G401.6 (cell line): Measurements from ENCODE around the gene MPC2.

Source experiments
- FAIRE-seq: peaks from 2 replicates; lab custom pipeline; 2012; peaks lifted over from hg19 to GRCh38; lab: Jason Lieb, UNC

MPC2 gene

DNA sequence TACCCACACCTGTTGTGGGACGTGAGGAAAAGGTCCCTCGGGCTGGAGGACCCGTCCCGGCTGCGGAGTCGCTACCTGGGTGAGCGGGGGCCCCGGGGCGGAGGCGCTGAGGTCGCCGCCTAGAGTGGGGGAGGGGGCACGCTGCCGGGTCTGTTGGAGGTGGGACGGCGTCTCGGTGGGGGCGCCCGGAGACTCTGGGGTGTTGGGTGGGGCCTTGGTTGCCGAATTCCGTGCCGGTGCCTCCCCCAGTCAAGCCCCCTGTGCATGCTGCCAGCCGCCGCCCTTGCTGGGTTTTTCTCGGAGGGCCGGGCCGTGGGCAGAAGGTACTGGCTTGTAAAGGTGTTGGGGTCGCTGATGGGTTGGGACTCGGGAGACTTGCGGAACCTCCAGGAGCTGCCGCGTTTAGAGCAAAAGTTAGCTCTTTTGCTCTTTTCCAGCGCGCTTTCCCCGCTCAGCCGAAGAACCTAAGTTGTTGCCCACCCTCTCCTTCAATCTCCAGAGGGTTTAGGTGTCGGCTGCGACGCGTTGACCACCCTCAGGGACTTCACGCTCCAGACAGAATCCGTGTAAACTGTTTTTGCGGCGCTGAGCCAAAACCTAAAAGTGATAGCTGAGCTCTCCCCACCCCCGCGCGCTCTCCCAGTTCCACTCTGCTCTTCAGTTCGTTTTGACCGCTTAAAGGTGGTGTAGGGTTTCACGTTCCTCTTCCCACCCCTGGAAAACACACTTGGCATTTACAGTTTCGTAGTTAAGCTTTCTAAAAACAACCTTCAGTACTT, at the start of gene MPC2:
TSS of gene MPC2 (minus strand) at position 143 of the 779 bp plus-strand sequence. CDS start 1,231 bp downstream, outside the sequence.
- peak; percentile 79 for FAIRE-seq

DNA sequence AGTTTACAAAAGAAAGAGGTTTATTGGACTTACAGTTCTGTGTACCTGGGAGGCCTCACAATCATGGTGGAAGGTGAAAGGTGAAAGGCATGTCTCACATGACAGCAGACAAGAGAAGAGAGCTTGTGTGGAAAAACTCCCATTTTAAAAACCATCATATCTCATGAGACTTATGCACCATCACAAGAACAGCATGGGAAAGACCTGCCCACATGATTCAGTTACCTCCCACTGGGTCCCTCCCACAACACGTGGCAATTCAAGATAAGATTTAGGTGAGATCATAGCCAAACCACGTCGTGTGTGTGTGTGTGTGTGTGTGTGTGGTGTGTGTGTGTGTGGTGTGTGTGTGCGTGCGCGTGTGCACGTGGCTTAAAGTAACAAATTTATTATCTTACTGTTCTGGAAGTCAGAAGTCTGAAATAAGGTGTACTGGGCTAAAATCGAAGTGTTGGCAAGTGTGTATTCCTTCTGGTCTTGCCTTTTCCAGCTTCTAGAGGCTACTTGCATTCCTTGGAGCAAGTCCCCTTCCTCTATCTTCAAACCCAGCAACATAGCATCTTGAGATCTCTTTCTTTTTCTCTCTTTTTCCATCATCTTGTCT, 48.1 kb upstream of the MPC2 start:
- FAIRE-seq, result no peak

DNA sequence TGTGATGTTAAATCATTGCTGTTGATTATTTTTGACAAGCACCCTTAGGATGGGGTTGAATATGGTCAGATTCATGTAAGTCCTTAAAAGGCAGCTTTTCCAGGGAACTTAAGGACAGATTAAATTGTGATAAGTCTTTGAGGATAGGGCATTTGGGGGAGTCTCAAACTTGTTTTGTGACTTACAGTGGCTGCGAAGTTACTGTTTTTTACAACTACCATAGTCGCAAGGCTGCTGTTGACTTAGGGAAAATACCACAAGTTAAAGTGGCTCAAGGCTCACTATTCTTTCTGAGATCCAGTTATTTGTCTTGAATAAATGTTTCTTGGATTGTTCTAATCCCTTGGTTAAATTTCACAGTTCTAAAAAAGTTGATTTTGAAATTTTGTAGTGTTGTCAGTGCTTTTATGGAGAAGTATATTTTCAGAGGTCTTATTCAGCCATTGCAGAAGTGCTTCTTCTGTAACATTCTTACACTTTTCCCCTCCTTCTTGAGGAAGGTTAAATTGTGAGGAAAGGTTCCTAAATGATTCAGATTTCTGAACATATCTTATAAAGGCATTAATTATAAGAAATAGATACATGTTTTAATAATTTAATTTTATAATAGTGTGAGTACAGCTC, 47.0 kb upstream of the MPC2 start:
- FAIRE-seq, result no peak

DNA sequence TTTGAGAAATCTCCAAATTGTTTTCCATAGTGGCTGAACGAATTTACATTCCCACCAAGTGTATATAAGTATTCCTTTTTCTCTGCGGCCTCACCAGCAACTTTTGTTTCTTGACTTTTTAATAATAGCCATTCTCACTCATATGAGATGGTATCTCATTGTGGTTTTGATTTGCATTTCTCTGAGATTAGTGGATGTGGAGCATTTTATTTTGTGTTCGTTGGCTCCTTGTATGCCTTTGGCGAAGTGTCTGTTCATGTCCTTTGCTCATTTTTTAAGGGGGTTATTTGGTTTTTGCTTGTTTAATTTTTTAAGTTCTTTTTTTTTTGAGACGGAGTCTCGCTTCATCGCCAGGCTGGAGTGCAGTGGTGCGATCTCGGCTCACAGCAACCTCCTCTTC, 45.1 kb upstream of the MPC2 start:
- FAIRE-seq, result no peak

DNA sequence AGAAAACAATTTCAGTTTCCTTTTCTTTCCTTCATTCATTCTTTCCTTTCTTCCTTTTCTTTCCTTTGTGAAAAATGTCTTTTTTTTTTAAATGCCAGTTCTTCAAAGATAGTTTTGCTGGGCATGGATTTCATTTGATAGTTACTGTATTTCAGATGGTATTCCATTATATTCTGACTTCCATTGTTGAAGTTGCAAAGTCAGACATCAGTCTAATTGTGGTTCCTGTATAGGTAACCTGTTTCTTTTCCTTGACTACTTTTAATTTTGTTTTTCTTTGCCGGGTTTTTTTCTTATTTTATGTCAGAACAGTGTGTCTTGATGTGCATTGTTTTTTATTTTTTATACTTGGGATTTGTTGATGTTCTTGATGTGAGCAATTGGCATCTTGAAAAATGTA, 40.4 kb upstream of the MPC2 start:
- no peak for FAIRE-seq

DNA sequence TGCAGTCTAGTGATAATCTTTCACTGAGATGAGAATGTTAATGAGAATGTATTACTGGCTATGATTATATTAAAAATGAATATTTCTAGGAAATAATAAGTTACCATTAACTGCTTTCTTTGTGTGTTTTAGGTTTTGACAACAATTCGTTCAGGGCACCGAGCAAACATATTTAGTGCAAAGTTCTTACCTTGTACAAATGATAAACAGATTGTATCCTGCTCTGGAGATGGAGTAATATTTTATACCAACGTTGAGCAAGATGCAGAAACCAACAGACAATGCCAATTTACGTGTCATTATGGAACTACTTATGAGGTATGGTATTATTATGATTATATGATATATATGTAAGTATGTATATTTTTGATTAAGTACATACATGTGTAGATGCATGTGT, 37.8 kb upstream of the MPC2 start:
- FAIRE-seq, result no peak

DNA sequence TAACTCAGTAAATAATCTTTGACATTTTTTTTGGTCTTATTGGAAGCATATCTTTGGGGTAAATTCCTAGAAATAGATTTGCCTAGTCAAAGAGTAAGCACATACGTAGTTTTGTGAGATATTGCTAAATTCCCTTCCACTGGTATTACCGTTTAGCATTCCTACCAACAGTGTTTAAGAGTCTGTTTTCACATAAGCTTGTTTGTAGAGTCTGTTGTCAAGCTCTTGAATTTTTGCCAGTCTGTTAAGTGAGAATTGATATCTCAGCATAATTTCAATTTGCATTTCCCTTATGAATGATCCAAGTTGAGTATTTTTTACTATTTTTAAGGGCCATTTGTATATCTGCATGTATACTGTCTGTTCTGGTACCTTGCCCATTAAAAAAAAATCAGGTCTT, 37.0 kb upstream of the MPC2 start:
- no peak for FAIRE-seq

DNA sequence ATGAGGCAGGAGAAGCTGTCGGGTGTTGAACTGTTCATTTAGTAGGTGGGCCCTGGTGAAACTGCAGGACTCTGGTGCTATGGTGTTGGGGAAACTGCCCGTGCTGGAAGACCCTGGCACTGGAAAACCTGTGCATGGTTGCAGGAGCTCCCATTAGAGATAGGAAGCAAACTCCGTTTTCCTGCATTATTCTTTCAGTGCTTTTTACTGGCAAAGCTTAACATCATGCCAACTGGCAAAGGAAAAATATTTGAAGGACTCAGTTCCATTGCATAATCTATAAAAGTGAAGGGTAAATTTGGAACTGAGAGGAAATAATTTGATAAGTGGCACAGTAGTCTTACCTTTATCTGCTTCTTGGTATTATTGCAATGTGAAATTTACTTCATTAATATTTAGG, 31.7 kb upstream of the MPC2 start:
- FAIRE-seq, result no peak

DNA sequence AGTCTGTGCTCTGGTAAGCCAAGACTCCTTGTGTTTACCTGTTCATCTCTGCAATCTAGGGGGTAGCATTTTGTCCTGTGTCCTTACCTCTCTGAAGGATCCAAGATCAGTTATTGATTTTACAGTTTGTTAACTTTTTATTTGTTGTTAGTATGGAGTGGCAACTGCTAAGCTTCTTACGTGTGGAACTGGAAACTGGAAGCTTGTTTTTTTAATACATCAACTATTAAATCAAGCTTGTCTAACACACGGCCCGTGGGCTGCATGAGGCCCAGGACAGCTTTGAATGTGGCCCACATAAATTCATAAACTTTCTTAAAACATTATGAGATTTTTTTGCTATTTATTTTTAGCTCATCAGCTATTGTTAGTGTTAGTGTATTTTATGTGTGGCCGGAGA, 29.2 kb upstream of the MPC2 start:
- no peak for FAIRE-seq

DNA sequence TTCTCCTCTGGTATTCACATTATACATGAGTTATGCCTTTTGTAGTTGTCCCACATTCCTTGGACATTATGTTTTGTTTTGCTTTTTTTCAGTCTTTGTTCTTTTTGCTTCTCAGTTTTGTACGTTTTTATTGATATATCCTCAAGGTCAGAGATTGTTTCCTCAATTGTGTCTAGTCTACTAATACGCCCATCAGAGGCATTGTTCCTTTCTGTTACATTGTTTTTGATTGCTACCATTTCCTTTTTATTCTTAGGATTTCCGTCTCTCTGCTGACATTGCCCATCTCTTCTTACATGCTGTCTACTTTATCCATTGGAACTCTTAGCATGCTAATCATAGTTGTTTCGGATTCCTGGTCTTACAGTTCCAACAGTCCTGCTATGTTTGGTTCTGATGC, 27.8 kb upstream of the MPC2 start:
- no peak for FAIRE-seq

DNA sequence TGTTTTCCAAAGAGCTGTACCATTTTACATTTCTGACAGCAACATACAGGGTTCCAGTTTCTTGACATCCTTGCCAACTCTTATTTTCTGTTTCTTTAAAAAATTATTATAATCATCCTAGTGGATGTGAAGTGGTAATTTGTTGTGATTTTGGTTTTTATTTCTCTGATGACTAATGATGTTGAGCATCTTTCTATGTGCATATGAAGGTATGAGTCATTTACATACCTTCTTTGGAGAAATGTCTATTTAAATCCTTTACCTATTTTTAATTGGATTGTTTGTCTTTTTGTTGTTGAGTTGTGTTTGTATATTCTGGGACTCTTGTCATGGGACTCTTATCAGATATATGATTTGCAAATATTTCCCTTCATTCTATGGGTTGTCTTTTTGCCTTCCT, 20.8 kb upstream of the MPC2 start:
- no peak for FAIRE-seq

DNA sequence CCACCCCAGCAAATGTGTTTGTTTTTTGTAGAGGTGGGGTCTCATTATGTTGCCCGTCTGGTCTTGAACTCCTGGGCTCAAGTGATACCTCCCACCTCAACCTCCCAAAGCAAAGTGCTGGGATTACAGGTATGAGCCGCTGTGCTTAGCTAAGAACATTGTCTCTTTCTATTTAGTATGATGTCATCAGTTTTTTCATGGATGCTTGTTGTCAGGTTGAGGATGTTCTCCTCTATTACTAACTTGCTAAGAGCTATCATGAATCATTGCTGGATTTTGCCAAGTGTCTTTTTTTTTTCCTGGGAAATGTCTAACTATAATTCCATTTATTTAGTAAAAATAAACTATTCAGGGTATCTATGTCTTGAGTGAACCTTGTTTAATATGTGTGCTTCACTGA, 19.0 kb upstream of the MPC2 start:
- no peak for FAIRE-seq

DNA sequence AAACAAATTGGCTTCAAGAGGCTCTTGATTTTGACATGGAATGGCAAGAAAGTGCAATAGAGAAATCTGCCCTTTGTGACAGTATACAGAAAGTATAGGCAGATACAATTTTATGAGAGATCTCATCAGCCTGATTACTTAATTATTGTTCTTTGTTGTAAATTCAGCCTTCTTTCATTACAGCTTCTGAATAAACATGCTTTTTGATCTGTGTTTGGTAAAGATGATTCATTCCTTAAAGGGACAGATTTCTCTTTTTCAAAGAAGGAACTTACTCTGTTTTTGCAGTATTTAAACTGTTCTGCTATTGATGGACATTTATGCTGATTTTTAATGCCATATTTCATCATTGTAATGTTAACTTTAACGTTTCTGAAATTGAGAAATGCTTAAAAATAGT, 13.7 kb upstream of the MPC2 start:
- FAIRE-seq, result no peak

DNA sequence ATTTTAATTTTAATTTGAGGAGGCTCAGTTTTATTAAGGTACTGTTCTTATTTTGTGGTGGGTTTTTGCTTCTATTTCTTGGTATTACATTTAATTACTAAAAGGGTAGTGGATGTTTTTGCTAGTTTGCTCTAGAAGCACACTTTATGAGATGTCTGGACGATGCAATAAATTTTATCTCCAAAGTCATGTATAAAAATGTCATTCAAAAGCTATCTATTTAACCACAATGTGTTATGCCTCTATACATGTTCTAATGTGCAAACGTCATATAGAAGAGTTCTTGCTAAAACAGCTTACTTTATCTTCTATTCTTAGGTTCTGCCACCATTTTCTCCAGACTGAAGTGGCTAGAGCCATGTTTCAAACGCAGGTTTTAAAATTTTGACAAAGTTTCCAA, 12.9 kb upstream of the MPC2 start:
- FAIRE-seq, result no peak

DNA sequence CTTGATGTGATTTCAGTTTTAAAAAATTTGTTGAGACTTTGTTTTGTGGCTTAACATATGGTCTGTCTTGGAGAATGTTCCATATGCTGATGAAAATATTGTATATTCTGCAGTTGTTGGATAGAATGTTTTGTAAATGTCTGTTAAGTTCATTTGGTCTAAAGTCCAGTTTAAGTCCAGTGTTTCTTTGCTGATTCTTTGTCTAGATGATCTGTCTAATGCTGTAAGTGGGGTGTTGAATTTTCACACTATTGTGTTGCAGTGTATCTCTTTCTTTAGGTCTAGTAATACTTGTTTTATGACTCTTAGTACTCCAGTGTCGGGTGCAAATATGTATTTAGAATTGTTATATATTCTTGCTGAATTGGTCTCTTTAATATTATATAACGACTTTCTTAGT, 10.9 kb upstream of the MPC2 start:
- FAIRE-seq, result no peak

DNA sequence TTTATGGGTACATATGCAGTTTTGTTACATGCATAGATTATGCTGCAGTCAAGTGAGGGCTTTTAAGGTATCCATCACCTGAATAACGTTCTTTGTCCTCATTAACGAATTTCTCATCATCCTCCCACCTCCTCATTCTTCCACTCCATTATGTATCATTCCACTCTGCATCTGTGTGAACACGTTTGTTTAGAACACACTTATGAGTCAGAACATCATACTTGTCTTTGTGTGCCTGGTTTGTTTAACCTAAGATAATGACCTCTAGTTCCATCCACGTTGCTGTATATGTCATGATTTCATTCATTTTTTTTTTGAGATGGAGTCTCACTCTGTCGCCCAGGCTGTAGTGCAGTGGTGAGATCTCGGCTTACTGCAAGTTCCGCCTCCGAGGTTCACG, 6.7 kb upstream of the MPC2 start:
- no peak for FAIRE-seq

DNA sequence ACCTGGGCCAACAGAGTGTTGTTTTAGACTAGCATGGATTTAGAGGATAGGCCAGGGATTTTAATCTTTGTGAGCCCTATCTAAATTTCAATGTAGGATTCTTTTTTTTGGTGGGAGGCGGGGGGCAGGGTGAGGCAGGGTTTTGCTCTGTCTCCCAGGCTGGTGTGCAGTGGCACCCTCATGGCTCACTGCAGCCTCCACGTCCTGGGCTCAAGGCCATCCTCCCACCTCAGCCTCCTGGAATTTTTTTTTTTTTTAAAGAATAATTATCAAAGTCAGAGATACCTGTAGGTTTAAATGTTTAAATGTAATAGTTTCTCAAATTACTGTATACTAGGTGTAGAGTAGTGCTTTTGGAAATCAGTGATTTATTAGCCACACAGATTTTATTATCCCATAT, 3.4 kb upstream of the MPC2 start:
- FAIRE-seq, result no peak

DNA sequence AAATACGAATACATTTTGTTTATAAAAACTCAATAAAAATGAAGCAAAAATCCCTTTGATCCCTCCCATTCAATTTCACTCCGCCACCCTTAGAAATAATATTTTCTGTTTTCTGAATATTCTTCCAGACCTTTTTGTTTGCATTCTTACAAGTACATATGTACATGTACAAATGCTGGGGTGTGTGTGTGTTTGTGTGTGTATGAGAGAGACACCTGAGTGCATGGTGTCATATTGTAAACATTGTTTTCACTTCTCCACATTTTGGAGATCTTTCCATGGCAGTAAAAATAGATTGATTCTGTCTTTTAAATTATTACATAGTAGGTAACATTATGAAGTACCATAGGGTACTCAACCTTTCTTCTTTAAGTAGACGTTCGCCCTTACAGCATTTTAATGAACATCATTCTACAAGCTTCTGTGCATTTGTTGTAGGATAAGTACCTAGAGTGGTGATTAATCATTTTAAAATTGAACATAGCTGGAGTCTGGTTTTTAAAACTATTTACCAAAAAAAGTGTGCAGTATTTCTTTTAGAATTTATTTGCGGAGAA, 1.3 kb upstream of the MPC2 start:
- FAIRE-seq, result peak; percentile 11

DNA sequence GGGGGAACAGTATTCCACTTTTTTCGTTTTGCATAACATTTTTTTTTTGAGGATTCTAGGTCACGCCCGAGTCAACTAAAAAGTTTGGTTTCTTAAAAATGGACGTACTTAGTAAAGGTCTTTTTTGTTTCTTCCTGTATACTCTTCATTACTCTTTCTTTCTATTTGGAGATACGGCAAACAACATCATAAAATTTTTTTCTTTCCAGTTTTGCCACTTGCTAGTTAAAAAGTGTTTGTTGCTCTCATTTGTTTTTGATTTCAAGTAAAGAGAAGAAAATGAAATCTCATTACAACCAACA, 788 bp upstream of the MPC2 start:
- peak; percentile 17 for FAIRE-seq

DNA sequence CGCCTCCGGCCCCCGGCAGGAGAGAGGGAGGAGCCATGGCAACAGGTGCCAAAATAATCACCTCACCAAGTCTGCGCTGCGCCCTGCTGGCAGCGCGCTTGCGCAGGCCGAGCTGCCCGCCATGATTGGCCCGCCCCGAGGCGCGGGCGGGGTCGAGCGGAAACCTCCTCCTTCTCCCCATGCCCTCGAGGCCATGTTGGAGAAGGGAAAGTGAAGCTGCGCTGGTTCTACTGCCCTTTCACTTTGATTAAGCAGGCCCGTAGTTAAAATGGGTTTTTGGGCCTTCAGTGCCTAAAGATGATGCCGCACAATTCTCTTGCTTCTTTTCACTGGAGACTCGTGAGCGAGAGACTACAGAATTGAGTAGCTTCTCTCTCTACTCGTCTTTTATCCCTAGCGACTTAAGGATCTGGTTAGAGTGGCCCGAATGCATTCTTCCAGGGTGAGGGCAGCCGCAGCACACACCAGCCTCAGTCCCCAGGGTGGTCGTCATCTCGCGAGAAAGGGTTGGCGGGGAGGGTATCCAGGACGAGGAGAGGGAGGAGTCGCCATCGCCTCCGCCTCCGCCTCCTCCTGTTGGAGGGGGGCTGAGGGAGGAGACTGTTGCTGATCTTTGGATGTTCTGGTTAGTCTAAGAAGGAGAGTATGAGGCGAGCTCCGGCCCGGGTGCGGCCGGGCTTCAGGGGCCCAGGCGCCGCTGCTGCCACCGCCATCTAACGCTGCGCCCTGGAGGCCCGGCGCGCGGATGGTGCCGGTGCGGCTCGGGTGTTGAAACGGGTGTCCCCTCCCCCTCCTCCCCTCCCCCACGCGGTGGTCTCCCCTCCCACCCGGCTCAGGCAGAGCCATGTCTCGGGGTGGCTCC, 573 bp downstream of the MPC2 start, which contains the start of gene DCAF6:
TSS of gene DCAF6 (plus strand) at position 616 of the 862 bp plus-strand sequence. CDS start at position 845, 229 bp downstream.
- FAIRE-seq, result peak; percentile 94

DNA sequence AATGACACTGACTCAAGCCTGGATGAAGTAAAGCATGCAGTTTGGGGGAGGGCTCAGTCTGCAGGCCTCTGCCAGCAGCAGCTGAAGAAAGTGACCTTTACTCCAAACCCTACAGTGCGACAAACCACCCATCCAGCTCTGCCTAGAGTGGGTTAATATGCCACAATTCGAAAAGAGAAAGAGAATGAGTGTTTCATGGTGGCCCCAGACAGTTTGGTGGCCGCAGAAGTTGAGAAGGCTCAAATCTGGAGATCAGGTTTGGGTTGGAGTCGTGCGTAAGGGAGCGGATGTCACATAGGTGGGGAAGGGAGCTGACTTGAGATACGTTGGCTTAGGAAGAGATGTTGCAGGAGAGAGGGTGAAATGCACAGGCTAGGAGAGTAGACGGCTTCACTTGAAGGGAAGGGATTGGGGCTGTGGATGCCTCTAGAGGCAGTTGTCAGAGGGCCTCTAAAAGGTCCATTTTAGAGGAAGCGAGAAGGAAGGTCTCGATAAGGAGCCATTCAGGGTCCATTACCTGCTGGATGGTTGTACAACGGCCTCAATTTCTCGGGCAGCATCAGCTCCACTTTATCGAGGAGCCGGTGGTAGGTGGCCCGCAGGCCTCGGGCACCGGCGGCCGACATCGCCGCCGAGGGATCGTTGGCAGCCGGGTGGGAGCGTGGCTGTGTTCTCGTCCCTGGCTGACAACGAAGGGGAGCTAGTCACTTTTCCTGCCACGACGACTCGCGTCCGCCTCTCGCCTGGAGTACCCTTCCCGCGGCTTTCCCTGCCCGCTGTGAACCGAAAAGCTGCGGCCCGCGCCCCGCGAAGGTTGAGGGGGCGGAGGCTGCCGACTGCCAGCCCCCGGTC, 1.4 kb downstream of the MPC2 start:
- no peak for FAIRE-seq
